Stimulated activated CD8-positive, alpha-beta memory T cell treated with anti-CD3 and anti-CD28 coated beads, Interleukin-2, amount 100 ng/mL, for 1 hour (primary cell): ENCODE data around the gene ZNF726.
"Not testable (repeated sequence)": the region's sequence is repeated elsewhere in the genome, so short reads cannot be mapped to it uniquely, and the experiment has no call there.

Experiments used
- DNase-seq, 2 donors: peaks; one replicate each; pipeline ENCODE4 v3.0.0-alpha.2; 2020; ENCODE audit warnings: low read depth in 2 of 2

Gene ZNF726

DNA sequence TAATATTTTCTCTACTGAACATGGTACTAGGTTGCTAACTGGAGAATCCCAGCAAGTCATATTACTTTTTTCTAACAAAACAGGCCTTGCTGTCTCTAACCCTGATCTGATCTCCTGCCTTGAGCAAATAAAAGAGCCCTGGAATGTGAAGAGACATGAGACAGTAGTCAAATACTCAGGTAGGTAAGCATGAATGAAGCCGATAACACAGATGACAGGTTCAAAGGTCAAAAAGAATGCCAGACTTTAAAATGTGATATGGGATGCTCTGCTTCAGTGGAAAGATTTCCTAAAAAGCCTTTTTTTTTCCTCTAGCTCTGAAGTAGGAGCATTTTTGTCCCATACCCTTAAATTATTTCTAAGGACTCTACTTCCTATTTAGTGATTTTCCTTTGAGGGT lies 28.7 kb downstream of the ZNF726 start:
- DNase-seq = no peak

DNA sequence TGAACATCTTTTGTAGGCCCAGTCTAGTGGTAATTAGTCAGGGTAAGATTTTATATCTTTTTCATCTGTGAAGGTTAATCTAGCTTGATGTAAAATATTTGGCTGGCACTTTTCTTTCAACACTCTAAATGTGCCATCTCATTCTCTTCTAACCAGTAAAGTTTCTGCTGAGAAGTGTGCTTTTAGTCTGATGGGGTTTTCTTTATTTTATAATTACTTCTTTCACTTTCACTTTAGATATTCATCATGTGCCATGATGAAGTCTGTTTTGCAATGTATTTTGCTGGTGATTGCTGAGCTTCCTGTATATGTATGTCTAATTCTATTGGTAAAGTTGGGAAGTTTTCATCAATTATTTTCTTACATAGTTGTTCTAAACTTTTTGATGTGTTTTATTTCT lies 31.9 kb downstream of the ZNF726 start:
- no peak for DNase-seq

DNA sequence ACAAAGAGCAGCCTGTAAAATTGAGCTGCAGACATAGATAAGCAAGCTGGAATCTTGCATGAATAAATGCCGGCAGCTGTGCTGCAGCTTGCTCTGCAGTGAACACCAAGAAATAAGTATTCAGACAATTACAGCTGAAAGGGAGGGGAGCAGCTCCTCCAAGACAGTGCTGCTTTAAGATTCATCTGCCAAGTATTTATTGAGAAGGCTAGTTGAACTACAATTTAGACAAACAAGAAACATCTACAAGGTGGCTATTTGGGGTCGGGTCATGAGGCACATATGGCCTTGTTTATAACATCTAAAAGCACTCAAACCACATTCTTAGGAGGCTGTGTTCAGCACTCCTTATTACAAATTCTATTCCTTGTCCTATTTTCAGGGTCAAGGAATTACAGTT lies 34.9 kb downstream of the ZNF726 start:
- DNase-seq = no peak

DNA sequence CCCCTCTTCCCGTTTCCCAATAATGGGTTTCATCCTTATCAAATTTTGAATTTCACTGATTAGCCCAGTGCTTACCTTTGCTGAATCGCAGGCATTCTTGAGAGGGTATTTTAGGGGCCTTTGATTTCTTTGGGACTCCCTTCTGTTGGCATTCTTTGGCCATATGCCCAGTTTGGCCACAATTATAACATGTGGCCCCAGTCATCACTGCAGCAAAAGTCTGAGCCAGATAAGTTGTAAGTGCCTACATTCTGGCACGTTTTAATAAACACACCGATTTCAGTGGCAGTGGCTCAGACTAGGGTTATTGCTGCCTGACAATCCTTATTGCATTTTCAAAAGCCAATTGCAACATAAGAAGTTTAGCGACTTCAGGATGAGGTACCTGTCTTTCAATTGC lies 41.4 kb downstream of the ZNF726 start:
- no peak for DNase-seq

DNA sequence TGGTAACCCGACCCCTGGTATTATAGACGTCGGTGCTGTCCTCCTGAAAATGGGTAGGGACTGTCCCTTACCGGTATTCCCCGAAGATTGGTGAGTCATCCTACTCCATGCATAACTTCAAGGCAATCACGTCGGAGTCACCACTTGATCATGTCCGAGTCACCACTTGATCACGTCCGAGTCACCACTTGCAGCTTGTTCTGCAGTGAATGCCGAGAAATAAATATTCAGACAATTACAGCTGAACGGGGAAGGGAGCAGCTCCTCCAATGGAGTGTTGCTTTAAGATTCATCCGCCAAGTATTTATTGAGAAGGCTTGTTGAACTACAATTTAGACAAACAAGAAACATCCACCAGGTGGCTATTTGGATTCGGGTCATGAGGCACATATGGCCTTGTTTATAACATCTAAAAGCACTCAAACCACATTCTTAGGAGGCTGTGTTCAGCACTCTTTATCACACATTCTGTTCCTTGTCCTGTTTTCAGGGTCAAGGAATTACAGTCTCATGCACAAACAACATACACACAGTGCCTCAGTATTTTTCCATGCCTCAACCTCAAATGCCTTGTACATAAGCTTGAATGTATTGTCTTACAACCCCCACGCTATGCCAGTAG lies 43.1 kb downstream of the ZNF726 start:
- DNase-seq = no peak

DNA sequence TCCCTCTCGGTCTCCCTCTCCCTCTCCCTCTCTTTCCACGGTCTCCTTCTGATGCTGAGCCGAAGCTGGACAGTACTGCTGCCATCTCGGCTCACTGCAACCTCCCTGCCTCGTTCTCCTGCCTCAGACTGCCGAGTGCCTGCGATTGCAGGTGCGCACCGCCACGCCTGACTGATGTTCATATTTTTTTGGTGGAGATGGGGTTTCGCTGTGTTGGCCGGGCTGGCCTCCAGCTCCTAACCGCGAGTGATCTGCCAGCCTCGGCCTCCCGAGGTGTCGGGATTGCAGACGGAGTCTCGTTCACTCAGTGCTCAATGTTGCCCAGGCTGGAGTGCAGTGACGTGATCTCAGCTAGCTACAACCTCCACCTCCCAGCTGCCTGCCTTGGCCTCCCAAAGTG lies 48.7 kb downstream of the ZNF726 start:
- not testable (repeated sequence) for DNase-seq

DNA sequence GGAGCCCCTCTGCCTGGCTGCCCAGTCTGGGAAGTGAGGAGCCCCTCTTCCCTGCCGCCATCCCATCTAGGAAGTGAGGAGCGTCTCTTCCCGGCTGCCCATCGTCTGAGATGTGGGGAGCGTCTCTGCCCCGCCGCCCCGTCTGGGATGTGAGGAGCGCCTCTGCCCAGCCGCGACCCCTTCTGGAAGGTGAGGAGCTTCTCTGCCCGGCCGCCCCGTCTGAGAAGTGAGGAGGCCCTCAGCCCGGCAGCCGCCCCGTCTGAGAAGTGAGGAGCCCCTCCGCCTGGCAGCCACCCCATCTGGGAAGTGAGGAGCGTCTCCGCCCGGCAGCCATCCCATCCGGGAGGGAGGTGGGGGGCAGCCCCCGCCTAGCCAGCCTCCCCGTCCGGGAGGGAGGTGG lies 49.2 kb downstream of the ZNF726 start:
- not testable (repeated sequence) for DNase-seq

DNA sequence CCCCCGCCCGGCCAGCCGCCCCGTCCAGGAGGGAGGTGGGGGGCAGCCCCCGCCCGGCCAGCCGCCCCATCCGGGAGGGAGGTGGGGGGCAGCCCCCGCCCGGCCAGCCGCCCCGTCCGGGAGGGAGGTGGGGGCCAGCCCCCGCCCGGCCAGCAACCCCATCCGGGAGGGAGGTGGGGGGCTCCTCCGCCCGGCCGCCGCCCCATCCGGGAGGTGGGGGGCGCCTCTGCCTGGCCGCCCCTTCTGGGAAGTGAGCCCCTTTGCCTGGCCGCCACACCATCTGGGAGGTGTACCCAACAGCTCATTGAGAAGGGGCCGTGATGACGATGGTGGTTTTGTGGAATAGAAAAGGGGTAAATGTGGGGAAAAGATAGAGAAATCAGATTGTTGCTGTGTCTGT lies 49.6 kb downstream of the ZNF726 start:
- DNase-seq = not testable (repeated sequence)

DNA sequence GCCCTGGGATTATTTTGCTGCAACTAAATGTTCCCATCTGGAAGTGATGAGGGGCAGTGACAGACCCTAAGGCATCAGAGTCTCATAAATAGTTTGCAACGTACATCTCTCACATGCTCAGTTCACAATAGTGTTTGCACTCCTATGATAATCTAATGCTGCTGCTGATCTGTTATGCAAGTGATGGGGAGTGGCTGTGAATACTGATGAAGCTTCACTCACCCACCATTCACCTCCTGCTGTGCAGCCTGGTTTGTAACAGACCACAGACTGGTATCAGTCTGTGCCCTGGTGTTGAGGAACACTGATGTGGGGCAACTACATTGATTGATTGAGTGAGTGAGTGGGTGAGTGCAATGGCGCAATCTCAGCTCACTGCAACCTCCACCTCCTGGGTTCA lies 54.9 kb downstream of the ZNF726 start:
- no peak for DNase-seq

DNA sequence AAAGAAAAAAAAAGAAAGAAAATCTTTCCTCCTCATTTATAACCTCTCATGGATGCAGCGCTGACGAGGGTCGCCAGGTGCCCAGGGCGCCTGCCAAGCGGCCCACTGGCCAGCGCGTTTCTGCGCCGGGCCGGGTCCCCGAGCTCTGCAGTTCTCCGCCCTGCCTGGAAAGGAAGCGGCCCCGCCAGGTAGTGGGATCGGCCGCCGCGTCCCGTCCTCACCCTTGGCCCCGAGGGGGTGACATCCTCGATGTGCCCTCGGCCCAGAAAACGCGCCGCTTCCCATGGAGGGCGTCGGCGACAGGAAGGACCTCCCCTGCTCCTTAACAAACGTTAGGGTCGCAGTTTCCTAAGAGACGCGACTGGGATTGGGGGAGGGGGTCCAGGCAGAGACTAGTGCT lies 56.9 kb downstream of the ZNF726 start:
- no peak for DNase-seq

DNA sequence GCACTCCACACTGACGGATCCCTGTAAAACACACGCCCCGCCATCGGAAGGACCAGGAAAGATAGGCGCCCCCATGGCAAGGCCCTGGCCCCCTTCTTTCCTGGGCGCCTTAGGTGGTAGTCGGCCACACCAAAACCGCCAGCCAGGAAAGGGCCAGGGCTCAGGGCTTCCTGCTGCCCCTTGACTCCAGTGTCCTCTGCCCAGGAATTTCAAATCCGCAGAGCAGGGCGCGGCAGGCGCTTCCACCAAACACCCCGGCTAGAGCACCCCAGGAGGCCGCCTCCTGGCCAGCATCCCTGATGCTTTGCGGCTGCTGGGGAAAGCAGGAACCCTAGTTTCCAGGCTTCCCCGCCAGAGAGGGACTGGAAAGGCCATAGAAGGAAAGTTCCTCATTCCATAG lies 57.5 kb downstream of the ZNF726 start:
- no peak for DNase-seq

DNA sequence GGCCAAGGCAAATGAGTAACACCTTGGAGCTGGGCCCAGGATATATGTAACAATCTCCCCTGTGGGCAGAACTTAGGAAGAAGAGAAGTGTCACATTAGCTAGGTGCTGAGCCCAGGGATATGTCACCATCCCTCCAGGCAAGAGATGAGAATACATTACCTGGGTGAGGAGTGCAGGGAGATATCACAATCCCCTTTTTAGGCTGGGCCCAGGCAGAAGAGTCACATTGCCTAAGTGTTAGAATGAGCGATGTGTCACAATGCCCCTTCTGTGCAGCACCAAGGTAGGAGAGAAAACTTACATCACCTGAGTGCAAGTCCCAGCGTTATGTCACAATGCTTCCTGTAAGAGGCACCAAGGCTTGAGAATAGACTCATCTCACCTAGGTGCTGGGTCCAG lies 60.3 kb downstream of the ZNF726 start:
- DNase-seq = no peak

DNA sequence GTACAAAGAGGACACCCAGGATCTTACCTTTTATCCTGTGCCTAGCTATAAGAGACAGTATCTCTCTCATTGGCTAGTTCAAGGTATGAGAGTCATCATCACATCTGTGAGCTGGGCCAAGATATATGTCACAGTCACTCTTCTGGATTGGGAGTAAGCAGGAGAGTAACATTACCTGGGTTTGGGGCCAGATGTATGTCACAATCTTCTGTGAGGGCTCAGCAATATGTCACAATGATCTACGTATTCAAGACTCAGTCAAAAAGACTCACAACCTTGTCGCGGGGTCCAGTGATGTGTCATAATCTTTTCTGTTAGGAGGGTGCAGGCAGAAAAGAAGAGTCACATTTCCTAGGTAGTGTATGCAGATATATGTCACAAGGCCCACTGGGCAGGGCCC lies 61.9 kb downstream of the ZNF726 start:
- not testable (repeated sequence) for DNase-seq

DNA sequence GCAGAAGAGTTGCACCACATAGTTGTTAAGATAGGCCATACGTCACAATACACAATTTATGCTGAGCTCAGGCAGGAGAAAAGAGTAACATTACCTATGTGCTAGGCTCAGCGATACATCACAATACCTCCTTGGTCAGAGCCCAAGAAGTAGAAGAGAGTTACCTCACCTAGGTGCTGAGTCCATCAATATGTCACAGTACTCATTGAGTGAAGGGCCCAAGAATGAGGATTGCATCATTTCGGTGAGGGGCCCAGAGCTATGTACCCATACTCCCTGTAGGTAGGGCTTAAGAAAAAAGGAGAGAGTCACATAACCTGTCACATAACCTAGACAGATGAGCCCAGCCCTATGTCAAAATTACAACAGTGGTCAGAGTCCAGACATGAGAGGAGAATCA lies 62.6 kb downstream of the ZNF726 start:
- DNase-seq = not testable (repeated sequence)

DNA sequence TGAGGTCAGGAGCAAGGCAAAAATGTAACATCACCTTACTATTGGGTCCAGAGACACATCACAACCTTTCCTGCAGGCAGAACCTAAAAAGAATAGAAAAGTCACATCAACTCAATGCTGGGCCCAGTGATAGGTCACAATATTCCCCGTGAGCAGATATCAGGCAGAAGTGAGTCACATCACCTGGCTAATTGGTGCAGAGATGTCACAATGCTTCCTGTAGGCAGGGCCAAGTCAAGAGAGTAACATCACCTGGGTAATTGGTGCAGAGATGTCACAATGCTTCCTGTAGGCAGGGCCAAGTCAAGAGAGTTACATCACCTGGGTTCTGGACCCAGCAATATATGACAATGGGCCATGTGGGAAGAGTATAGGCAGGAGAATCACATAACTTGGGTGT lies 63.4 kb downstream of the ZNF726 start:
- DNase-seq = no peak

DNA sequence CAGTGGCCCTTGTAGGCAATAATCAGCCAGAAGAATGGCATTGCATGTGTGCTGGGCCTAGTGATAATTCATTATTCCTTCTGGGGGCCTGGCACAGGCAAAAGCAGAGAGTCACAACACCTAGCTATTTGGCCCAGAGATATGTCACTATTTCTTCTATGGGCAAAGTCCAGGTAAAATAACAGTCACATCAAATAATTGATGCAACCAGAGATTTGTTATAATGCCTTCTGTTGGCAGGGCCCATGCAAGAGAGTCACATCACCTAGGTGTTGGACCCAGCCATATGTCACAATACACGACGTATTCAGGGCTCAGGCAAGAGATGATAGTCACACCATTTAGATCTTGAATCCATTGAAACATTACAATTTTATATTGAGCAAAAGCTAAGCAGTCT lies 66.1 kb downstream of the ZNF726 start:
- no peak for DNase-seq

DNA sequence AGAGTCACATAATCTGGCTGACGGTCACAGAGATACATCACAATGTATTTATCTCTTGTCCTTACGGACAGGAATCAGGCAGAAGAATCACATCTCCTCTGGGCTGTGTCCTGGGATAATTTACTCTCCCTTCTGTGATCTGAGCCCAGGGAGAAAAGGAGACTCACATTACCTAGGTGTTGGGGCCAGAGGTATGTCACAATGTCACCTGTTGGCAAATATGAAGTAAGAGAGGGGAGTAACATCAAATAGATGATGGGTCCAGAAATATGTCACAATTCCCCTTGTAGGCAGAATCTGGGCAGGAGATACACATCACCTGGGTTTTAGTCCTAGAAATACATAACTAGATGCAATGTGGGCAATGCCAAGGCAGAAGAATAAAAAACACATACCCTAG lies 67.2 kb downstream of the ZNF726 start:
- DNase-seq = no peak

DNA sequence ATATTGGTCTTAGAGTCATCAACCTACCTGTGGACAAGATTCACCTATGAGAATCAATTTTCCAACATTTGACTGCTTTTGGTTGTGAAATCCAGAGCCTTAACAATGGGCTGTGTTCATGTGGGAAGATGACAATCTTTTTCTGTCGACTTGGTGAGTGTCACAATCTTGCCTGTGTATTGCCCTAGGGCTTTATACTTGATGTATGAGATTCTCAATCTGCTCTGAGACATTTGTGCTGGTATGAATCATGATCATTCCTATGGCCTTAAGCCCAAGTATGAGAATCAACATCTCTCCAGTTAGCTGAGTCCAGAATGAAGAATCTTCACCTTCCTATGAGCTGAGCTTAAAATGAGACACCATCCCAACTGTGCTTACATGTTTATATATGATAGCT lies 68.7 kb downstream of the ZNF726 start:
- DNase-seq = no peak
